OCI-LY3 (cell line): ENCODE measurements around the gene MAT2A.

Source experiments
- CTCF ChIP-seq: fragments of 200-600, 300-600 bp; sonication (generic); IDR thresholded peaks from 2 replicates; pipeline ENCODE4 v1.5.1; 2014; ENCODE audit warnings: antibody characterized with exemption, low read length, low read depth
- EZH2phosphoT487 ChIP-seq: fragments of 200-600 bp; shearing (Covaris generic); IDR thresholded peaks from 2 replicates; pipeline ENCODE4 v1.6.1; 2018; ENCODE audit warnings: antibody characterized with exemption, mixed run types, low read depth

- TF ChIP-seq CTCF (no peak), EZH2phosphoT487 (no peak)
These were observed 49.3 kb downstream of the MAT2A start for GRCh38 chr2:85588236-85588635.
